ENCODE data around the gene GSTCD. TPM values are rescaled to one million over a fixed set of nuclear protein-coding genes. Genes with fewer than 3 reads are reported as not detected.
"Not testable (repeated sequence)": the region's sequence is repeated elsewhere in the genome, so short reads cannot be mapped to it uniquely, and the experiment has no call there.

GSTCD gene
- total RNA-seq, 1 donor from 2014 or later = 9.1 TPM

DNA sequence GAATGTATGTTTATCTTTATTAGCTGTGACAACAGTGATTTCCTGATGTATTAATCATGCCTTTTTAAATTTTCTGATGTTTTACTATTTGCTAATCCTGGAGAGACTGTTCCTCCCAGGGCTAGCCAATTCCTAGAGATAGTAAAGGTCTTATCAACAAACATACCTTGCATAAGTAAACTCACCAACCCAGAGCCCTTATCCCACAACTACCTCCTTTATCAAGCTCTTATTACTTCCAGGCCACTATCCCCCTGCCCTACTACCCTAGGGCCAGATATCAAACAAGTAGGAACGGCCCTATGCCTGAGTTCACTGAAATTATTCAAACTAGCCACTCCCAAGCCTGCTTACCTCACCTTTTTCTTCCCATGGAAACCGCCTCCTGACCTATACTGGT lies 128.5 kb downstream of the GSTCD start:
- no peaks in the 10 kb centered on the region for H3K36me3 ChIP-seq
- TF ChIP-seq POLR2A (IDR thresholded peaks at IDR 0.05) = no peak
- TF ChIP-seq, protein P1, sequence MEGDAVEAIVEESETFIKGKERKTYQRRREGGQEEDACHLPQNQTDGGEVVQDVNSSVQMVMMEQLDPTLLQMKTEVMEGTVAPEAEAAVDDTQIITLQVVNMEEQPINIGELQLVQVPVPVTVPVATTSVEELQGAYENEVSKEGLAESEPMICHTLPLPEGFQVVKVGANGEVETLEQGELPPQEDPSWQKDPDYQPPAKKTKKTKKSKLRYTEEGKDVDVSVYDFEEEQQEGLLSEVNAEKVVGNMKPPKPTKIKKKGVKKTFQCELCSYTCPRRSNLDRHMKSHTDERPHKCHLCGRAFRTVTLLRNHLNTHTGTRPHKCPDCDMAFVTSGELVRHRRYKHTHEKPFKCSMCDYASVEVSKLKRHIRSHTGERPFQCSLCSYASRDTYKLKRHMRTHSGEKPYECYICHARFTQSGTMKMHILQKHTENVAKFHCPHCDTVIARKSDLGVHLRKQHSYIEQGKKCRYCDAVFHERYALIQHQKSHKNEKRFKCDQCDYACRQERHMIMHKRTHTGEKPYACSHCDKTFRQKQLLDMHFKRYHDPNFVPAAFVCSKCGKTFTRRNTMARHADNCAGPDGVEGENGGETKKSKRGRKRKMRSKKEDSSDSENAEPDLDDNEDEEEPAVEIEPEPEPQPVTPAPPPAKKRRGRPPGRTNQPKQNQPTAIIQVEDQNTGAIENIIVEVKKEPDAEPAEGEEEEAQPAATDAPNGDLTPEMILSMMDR (IDR thresholded peaks at IDR 0.05) = no peak
- no peak for TF ChIP-seq POLR2AphosphoS5 (IDR thresholded peaks at IDR 0.05; ENCODE audit: insufficient read depth in 1 of 2, low read depth in 1 of 2)
- no peak overlapping the region for H3K27ac ChIP-seq
- H3K9me3 ChIP-seq = no peaks in the 10 kb centered on the region
- H3K4me3 ChIP-seq = no peak overlapping the region
- H3K27me3 ChIP-seq = no peaks in the 10 kb centered on the region
- H3K4me1 ChIP-seq = no peaks in the 10 kb centered on the region
- intact Hi-C loops (cut with DNase I) = no loop called here
- no peak for DNase-seq (ENCODE audit: extremely low spot score in 2 of 2)

DNA sequence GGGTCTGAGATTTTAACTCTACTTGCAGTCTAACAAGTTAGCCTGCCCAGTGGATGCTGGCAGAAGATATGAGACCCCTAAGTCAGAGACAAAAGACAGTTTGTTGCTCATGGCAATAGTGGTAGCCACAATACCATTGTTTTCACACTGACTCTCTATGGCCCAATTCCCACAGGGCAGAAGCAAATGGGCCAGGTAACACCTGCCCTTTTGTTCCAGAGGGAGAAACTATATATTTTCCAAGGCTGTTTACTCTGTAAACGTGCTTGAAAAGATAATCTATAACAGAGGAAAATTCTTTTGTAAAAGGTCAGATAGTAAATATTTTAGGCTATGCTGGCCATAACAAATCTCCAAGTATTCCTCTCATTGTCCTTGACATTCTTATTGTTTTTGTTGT lies 129.5 kb downstream of the GSTCD start:
- H3K27me3 ChIP-seq = no peaks in the 10 kb centered on the region
- no peaks in the 10 kb centered on the region for H3K9me3 ChIP-seq
- intact Hi-C loops (cut with DNase I) = no loop called here
- H3K4me1 ChIP-seq = no peaks in the 10 kb centered on the region
- H3K4me3 ChIP-seq = no peak overlapping the region
- no peaks in the 10 kb centered on the region for H3K36me3 ChIP-seq
- DNase-seq (ENCODE audit: extremely low spot score in 2 of 2) = no peak
- H3K27ac ChIP-seq = no peak overlapping the region
- TF ChIP-seq POLR2AphosphoS5 (IDR thresholded peaks at IDR 0.05; ENCODE audit: insufficient read depth in 1 of 2, low read depth in 1 of 2) = no peak
- no peak for TF ChIP-seq POLR2A (IDR thresholded peaks at IDR 0.05)
- TF ChIP-seq, protein P1 (IDR thresholded peaks at IDR 0.05) = no peak

DNA sequence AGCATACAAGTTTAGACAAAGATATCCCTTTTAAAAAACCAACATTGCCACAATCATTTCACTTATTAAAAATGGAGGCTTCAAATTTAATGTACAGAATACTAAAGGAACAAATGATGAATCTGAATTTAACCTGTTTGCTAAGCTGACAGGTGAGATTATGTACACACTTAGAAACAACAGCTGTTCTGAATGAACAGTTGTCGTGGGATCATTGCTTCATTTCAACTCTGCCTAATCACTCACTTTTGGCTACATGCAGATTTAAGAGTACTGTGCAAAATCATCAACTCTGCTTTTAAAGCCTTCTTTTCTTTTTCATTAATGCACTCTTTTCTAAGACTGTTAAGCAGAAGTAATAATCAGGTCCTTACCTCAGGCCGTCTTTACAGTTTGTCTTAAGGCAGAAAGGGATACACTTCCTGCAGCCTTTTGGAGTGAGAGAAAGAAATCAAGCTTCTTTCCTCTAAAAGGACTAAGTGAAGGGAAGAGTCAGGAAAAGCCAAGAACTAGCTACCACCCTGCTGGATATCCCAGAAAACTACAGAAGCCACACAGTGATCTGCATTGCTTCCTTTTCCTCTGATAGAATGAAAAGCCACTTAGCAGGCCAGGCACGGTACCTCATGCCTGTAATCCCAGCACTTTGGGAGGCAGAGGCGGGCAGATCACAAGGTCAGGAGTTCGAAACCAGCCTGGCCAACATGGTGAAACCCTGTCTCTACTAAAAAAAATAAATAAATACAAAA lies 132.0 kb downstream of the GSTCD start:
- DNase-seq (ENCODE audit: extremely low spot score in 2 of 2) = no peak
- Histone ChIP-seq H3K9me3 (no peaks in the 10 kb centered on the region), H3K4me3 (no peak overlapping the region), H3K4me1 (no peaks in the 10 kb centered on the region), H3K27me3 (no peaks in the 10 kb centered on the region), H3K27ac (no peak overlapping the region), H3K36me3 (no peaks in the 10 kb centered on the region)
- no peak for TF ChIP-seq POLR2AphosphoS5 (IDR thresholded peaks at IDR 0.05; ENCODE audit: insufficient read depth in 1 of 2, low read depth in 1 of 2)
- intact Hi-C loops (cut with DNase I) = no loop called here

DNA sequence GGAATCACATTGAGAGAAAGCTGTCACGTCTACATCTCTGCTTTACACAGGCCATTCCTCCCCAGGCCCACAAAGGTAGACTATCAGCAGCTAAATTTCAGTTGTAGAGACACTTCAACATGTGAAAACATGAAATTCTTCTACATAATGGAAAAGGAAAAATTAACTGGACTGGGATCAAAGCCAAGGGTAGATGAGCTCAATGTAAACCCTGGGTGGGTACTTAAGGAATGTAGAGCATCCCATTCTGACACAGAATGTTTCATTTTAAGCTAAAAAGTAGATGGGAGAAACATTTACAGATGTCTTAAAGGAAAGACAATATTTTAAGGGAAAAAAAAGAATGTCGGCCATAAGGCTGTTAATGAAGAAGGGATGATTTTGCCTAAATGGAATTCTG lies 135.4 kb downstream of the GSTCD start:
- H3K4me1 ChIP-seq = no peaks in the 10 kb centered on the region
- intact Hi-C loops (cut with DNase I) = no loop called here
- TF ChIP-seq POLR2AphosphoS5 (IDR thresholded peaks at IDR 0.05; ENCODE audit: insufficient read depth in 1 of 2, low read depth in 1 of 2) (no peak), POLR2A (IDR thresholded peaks at IDR 0.05) (no peak)
- TF ChIP-seq, protein P1 (IDR thresholded peaks at IDR 0.05) = no peak
- no peak for DNase-seq (ENCODE audit: extremely low spot score in 2 of 2)
- no peaks in the 10 kb centered on the region for H3K27me3 ChIP-seq
- H3K4me3 ChIP-seq = no peak overlapping the region
- no peak overlapping the region for H3K27ac ChIP-seq
- no peaks in the 10 kb centered on the region for H3K9me3 ChIP-seq
- H3K36me3 ChIP-seq = no peaks in the 10 kb centered on the region

DNA sequence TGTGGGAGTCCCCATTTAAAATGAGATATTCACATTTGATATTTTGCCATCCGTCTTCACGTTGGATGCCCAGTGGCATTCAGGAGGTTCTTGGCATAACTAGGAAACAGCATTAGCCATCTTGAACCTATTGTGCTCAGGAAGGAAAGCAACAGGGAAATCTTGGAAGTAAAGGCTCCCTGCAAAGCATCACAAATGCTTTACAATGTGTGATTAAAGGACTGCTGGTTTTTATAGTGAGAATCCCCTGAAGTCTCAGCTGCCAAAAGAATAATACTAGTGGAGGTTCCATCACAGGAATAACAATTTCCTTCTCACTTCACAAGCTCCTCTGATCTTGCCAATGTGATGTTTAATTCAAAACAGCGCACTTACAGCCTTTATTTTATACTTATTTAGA lies 137.0 kb downstream of the GSTCD start:
- intact Hi-C loops (cut with DNase I) = no loop called here
- H3K36me3 ChIP-seq = no peaks in the 10 kb centered on the region
- no peaks in the 10 kb centered on the region for H3K27me3 ChIP-seq
- no peak overlapping the region for H3K4me3 ChIP-seq
- no peaks in the 10 kb centered on the region for H3K9me3 ChIP-seq
- no peak overlapping the region for H3K27ac ChIP-seq
- no peaks in the 10 kb centered on the region for H3K4me1 ChIP-seq
- no peak for DNase-seq (ENCODE audit: extremely low spot score in 2 of 2)
- TF ChIP-seq POLR2A (IDR thresholded peaks at IDR 0.05) (no peak), POLR2AphosphoS5 (IDR thresholded peaks at IDR 0.05; ENCODE audit: insufficient read depth in 1 of 2, low read depth in 1 of 2) (no peak)
- TF ChIP-seq, protein P1 (IDR thresholded peaks at IDR 0.05) = no peak

DNA sequence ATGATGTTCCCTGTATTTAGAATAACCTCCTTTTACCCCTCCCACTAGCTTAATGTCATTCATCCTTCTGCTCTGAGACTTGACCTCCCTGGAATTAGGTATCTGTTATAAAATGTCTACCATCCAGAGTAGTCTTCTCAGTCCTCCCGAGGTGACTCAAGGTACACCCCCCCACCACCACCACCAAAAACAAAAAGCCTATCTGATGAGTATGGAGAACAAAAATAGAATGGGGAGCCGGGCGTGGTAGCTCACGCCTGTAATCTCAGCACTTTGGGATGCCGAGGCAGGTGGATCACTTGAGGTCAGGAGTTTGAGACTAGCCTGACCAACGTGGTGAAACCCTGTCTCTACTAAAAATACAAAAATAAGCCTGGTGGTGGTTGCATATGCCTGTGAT lies 139.8 kb downstream of the GSTCD start:
- intact Hi-C loops (cut with DNase I); H3K27me3 ChIP-seq; H3K9me3 ChIP-seq; H3K4me1 ChIP-seq; DNase-seq (ENCODE audit: extremely low spot score in 2 of 2); H3K4me3 ChIP-seq; H3K27ac ChIP-seq; H3K36me3 ChIP-seq: not testable (repeated sequence)

Data from vagina (tissue), 2 donors.